T-cell (primary cell): Measurements from ENCODE around the gene ZNF26. TPM values are rescaled to one million over a fixed set of nuclear protein-coding genes. Genes with fewer than 3 reads are reported as not detected.

ENCODE experiments used
- ATAC-seq, 4 experiments: fragments of 200-7000 bp in 3 of 4; fragments of 150-1000 bp in 1 of 4; cut with Tn5 transposase; replicated peaks in 1 of 4; 1 replicate in 3 of 4; 2 replicates in 1 of 4; pipeline ENCODE4 v1.10.0; 2021; ENCODE audit warnings: moderate library complexity in 3 of 4, mild to moderate bottlenecking in 2 of 4, moderate number of reproducible peaks in 1 of 4
- CTCF ChIA-PET, 2 donors: fragments of 300-600 bp; sonication (Branson Sonifier 250); formaldehyde crosslinking; loops; one replicate each; lab custom pipeline; 2022; ENCODE audit warnings: antibody characterized with exemption in 2 of 2; lab: Charles Lee
- POLR2A ChIA-PET, 2 donors: fragments of 300-600 bp; sonication (Branson Sonifier 250); formaldehyde crosslinking; loops; one replicate each; lab custom pipeline; 2022; ENCODE audit warnings: antibody characterized with exemption in 2 of 2; lab: Charles Lee
- DNase-seq, 35 experiments: peaks; one replicate each; pipeline versions ENCODE4 v3.0.0 to v3.0.0-alpha.2; 2013 to 2023
- H3K27ac ChIP-seq: one replicate; pipeline ENCODE4 v1.5.1; 2013; ENCODE audit warnings: low read length
- H3K27me3 ChIP-seq, 2 experiments: replicated peaks in 1 of 2; 1 replicate in 1 of 2; 2 replicates in 1 of 2; pipeline versions ENCODE4 v1.6.1 to v1.7.0; 2013; ENCODE audit warnings: low read length in 1 of 2, mixed read lengths in 1 of 2; ENCODE audit not compliant: control insufficient read depth in 2 of 2, insufficient read depth in 2 of 2; ENCODE audit errors: extremely low read depth in 1 of 2
- H3K36me3 ChIP-seq, 2 donors: 1 replicate in 1 of 2; 2 replicates in 1 of 2; pipeline versions ENCODE4 v1.6.1 to v1.7.0; 2013; ENCODE audit warnings: low read length in 1 of 2; ENCODE audit not compliant: control insufficient read depth in 2 of 2, insufficient read depth in 1 of 2; ENCODE audit errors: extremely low read depth in 1 of 2
- H3K4me1 ChIP-seq, 2 experiments: 1 replicate in 1 of 2; 2 replicates in 1 of 2; pipeline versions ENCODE4 v1.6.1 to v1.7.0; 2013; ENCODE audit warnings: low read length in 2 of 2, mixed read lengths in 1 of 2; ENCODE audit not compliant: insufficient read depth in 2 of 2, control insufficient read depth in 1 of 2; ENCODE audit errors: extremely low read depth in 1 of 2
- H3K4me3 ChIP-seq, 2 donors: 1 replicate in 1 of 2; 2 replicates in 1 of 2; pipeline versions ENCODE4 v1.5.1 to v1.7.0; 2013; ENCODE audit warnings: mild to moderate bottlenecking in 2 of 2, low read length in 1 of 2, moderate library complexity in 1 of 2; ENCODE audit not compliant: control insufficient read depth in 1 of 2; ENCODE audit errors: extremely low read depth in 1 of 2
- H3K9me3 ChIP-seq: 2 replicates; pipeline ENCODE4 v1.7.0; 2013
- H3K27ac Mint-ChIP-seq, 2 donors: one replicate each; pipeline ENCODE4 v1.8.0; 2020 to 2021; ENCODE audit warnings: mild to moderate bottlenecking in 2 of 2, mixed read lengths in 2 of 2
- H3K27me3 Mint-ChIP-seq, 2 donors: one replicate each; pipeline ENCODE4 v1.8.0; 2021 to 2022; ENCODE audit warnings: mixed read lengths in 2 of 2
- H3K36me3 Mint-ChIP-seq: one replicate; pipeline ENCODE4 v1.8.0; 2021; ENCODE audit warnings: mixed read lengths
- H3K4me1 Mint-ChIP-seq, 3 donors: one replicate each; pipeline ENCODE4 v1.8.0; 2020 to 2022; ENCODE audit warnings: mixed read lengths in 3 of 3, mild to moderate bottlenecking in 1 of 3
- H3K4me3 Mint-ChIP-seq, 3 donors: one replicate each; pipeline ENCODE4 v1.8.0; 2020 to 2022; ENCODE audit warnings: mild to moderate bottlenecking in 3 of 3, mixed read lengths in 3 of 3, moderate library complexity in 3 of 3
- H3K9me3 Mint-ChIP-seq, 3 donors: one replicate each; pipeline ENCODE4 v1.8.0; 2020 to 2022; ENCODE audit warnings: mixed read lengths in 3 of 3
- WGBS: methylation state at CpG from one replicate; pipeline ENCODE4 v1.1.5; 2013; ENCODE audit warnings: missing lambda C conversion rate; ENCODE audit not compliant: insufficient coverage; 5-methylcytosine and 5-hydroxymethylcytosine counted together
- total RNA-seq, 35 experiments: library from RNA in 6 of 35; stranded (reverse) in 6 of 35; fragments of 120-200 nt in 1 of 35; gene quantifications; one replicate each; pipeline versions ENCODE4 v1.2.1 to v1.2.4 and lab custom pipeline; 2013 to 2026

The ZNF26 gene
- total RNA-seq, 5 donors from 2014 or later (not counting 1 experiment from before 2014, with no cell fraction given) = 29.2 to 37.2 (median 32.7) TPM

DNA sequence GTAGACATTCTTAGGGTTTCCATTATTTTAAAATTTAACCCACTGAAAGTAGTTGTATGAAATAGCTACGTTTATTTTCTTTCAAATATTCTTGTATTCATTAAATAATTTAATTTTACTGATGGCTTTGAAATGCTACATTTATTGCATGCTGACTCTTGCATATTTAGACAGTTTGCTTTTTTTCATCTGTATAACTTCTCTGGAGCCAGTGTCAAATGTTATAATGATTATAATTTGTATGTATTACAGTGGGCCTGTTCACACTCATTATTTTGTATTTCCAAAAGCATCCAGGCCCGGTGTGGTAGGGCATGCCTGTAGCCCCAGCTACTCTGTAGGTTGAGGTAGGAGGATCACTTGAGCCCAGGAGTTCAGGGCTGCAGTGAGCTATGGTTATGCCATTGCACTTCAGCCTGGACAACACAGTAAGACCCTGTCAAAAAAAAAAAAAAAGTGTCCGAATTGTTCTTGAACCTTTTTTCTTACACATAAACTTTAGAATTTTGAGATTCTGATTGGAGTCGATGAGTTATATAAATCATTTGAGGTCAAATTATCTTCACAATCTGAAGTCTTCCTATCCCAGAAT lies 52.0 kb downstream of the ZNF26 start:
- H3K27ac ChIP-seq = peak overlapping the region; percentile 76
- DNase-seq (no peak), ATAC-seq (no peak)
- H3K36me3 ChIP-seq = peaks cover 9 to 21% of the 10 kb centered on the region in 2 donors
- H3K4me1 ChIP-seq = peaks cover 7% of the 10 kb centered on the region in 2 experiments
- POLR2A ChIA-PET = interaction anchor here (0.6 to 2.4 kb wide), 3 partner anchors 8 to 85 kb away, joined by 3 to 8 read pairs (median 5); no protein-coding TSS in a partner anchor
- CTCF ChIA-PET = interaction anchor here (0.7 to 1.5 kb wide), 3 partner anchors 42 to 91 kb away, joined by 4 to 6 read pairs (median 5); no protein-coding TSS in a partner anchor
- H3K9me3 Mint-ChIP-seq = peaks cover 17 to 49% (median 39%) of the 10 kb centered on the region in 3 donors
- WGBS = no CpG with 5 or more reads among the region's 4 CpGs
- peak overlapping the region; percentile 97 to 98 for H3K27ac Mint-ChIP-seq
- peaks cover 3 to 8% of the 10 kb centered on the region in 2 donors for H3K27me3 Mint-ChIP-seq
- peaks cover 0 to 3% of the 10 kb centered on the region in 2 experiments for H3K27me3 ChIP-seq
- H3K9me3 ChIP-seq = peaks cover 25% of the 10 kb centered on the region
- peak overlapping the region; percentile 54 to 67 for H3K4me3 ChIP-seq
- H3K4me3 Mint-ChIP-seq = peak overlapping the region; percentile 92 to 96 (median 93)
- peaks cover 51% of the 10 kb centered on the region for H3K36me3 Mint-ChIP-seq
- peaks cover 12 to 25% (median 22%) of the 10 kb centered on the region in 3 donors for H3K4me1 Mint-ChIP-seq

DNA sequence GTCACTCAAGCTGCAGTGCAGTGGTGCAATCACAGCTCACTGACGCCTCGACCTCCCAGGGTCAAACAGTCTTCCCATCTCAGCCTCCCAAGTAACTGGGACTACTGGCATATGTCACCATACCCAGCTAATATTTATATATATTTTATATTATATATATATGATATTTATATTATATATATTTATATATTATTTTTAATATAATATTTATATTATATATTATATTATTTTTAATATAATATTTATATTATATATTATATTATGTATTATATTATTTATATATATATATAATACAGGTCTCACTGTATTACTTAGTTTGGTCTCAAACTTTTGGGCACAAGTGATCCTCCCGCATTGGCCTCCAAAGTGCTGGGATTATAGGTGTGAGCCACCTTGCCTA lies 60.5 kb downstream of the ZNF26 start:
- H3K9me3 Mint-ChIP-seq = peaks cover 24 to 65% (median 65%) of the 10 kb centered on the region in 3 donors
- H3K27me3 Mint-ChIP-seq = no peaks in the 10 kb centered on the region
- ChIA-PET POLR2A (interaction anchor here in 1 of 2 donors (0.6 kb wide), 2 partner anchors 11 to 15 kb away, joined by 5 read pairs; no protein-coding TSS in a partner anchor), CTCF (no interaction called here)
- Histone ChIP-seq H3K27me3 (no peaks in the 10 kb centered on the region), H3K9me3 (peaks cover 29% of the 10 kb centered on the region), H3K4me1 (no peaks in the 10 kb centered on the region), H3K36me3 (peaks cover 31 to 80% of the 10 kb centered on the region in 2 donors), H3K4me3 (no peak overlapping the region), H3K27ac (no peak overlapping the region)
- WGBS = no CpG with 5 or more reads among the region's 3 CpGs
- no peaks in the 10 kb centered on the region for H3K4me1 Mint-ChIP-seq
- peaks cover 94% of the 10 kb centered on the region for H3K36me3 Mint-ChIP-seq
- no peak overlapping the region for H3K27ac Mint-ChIP-seq
- ATAC-seq = no peak
- no peak overlapping the region for H3K4me3 Mint-ChIP-seq
- no peak for DNase-seq

DNA sequence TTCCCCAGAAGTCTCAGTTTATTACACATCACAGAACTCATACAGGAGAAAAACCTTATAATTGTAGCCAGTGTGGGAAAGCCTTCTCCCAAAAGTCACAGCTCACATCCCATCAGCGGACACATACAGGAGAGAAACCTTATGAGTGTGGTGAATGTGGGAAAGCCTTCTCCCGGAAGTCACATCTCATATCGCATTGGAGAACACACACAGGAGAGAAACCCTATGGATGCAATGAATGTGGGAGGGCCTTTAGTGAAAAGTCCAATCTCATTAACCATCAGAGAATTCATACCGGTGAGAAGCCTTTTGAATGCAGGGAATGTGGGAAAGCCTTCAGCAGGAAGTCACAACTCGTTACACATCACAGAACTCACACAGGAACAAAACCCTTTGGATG lies 71.3 kb downstream of the ZNF26 start:
- WGBS = no CpG with 5 or more reads among the region's 5 CpGs
- Mint-ChIP-seq H3K4me3 (peak overlapping the region in 1 of 3 donors; percentile 55), H3K4me1 (peaks cover 0 to 4% (median 0%) of the 10 kb centered on the region in 3 donors), H3K27me3 (no peaks in the 10 kb centered on the region), H3K9me3 (peaks cover 16 to 54% (median 40%) of the 10 kb centered on the region in 3 donors), H3K36me3 (peaks cover 55% of the 10 kb centered on the region), H3K27ac (no peak overlapping the region)
- POLR2A ChIA-PET = interaction anchor here in 1 of 2 donors (0.5 kb wide), 1 partner anchor 11 kb away, joined by 5 read pairs; no protein-coding TSS in a partner anchor
- ATAC-seq (no peak), DNase-seq (no peak)
- CTCF ChIA-PET = interaction anchor here in 1 of 2 donors (0.6 kb wide), 1 partner anchor 226 kb away, joined by 4 read pairs; no protein-coding TSS in a partner anchor
- Histone ChIP-seq H3K4me3 (peak overlapping the region in 1 of 2 donors; percentile 33), H3K27me3 (no peaks in the 10 kb centered on the region), H3K9me3 (peaks cover 52% of the 10 kb centered on the region), H3K27ac (no peak overlapping the region), H3K36me3 (peaks cover 7 to 19% of the 10 kb centered on the region in 2 donors), H3K4me1 (no peaks in the 10 kb centered on the region)

- ChIA-PET CTCF (interaction anchor here (0.6 to 0.8 kb wide), 2 partner anchors 227 to 1347 kb away, joined by 4 read pairs; partner anchors contain the start of gene SFSWAP (in 1 of the 2)), POLR2A (no interaction called here)
- Histone ChIP-seq H3K27me3 (no peaks in the 10 kb centered on the region), H3K4me1 (no peaks in the 10 kb centered on the region), H3K27ac (no peak overlapping the region), H3K4me3 (no peak overlapping the region), H3K36me3 (peaks cover 3 to 10% of the 10 kb centered on the region in 2 donors), H3K9me3 (peaks cover 53% of the 10 kb centered on the region)
- DNase-seq (peak in 1 of 35 experiments; percentile 11), ATAC-seq (no peak)
- Mint-ChIP-seq H3K4me3 (peak overlapping the region in 1 of 3 donors; percentile 55), H3K4me1 (peaks cover 0 to 4% (median 0%) of the 10 kb centered on the region in 3 donors), H3K27ac (no peak overlapping the region), H3K9me3 (peaks cover 17 to 54% (median 41%) of the 10 kb centered on the region in 3 donors), H3K27me3 (no peaks in the 10 kb centered on the region), H3K36me3 (peaks cover 54% of the 10 kb centered on the region)
- WGBS = 83% methylated on average over 2 of the region's 8 CpGs
Measured at GRCh38 chr12:133058203-133059113, 72.3 kb downstream of the ZNF26 start.

- Mint-ChIP-seq H3K27me3 (no peaks in the 10 kb centered on the region), H3K9me3 (peaks cover 20 to 59% (median 51%) of the 10 kb centered on the region in 3 donors), H3K36me3 (peaks cover 33% of the 10 kb centered on the region), H3K4me1 (peaks cover 0 to 4% (median 0%) of the 10 kb centered on the region in 3 donors), H3K27ac (no peak overlapping the region), H3K4me3 (no peak overlapping the region)
- DNase-seq (no peak), ATAC-seq (no peak)
- Histone ChIP-seq H3K27me3 (no peaks in the 10 kb centered on the region), H3K27ac (no peak overlapping the region), H3K36me3 (no peaks in the 10 kb centered on the region), H3K4me3 (no peak overlapping the region), H3K9me3 (peaks cover 47% of the 10 kb centered on the region), H3K4me1 (no peaks in the 10 kb centered on the region)
- no CpG with 5 or more reads among the region's 1 CpG for WGBS
- ChIA-PET POLR2A (interaction anchor here in 1 of 2 donors (0.6 kb wide), 1 partner anchor 48 kb away, joined by 3 read pairs; no protein-coding TSS in a partner anchor), CTCF (no interaction called here)
Measured at GRCh38 chr12:133061954-133062353, 75.8 kb downstream of the ZNF26 start.
